Ectodermal cell (in vitro differentiated cells): ENCODE results near the gene CEACAM19.
"Not testable (repeated sequence)": the region's sequence is repeated elsewhere in the genome, so short reads cannot be mapped to it uniquely, and the experiment has no call there.

Experiments used
- H3K27ac ChIP-seq: 2 replicates; pipeline ENCODE4 v1.7.0; 2013; ENCODE audit warnings: mild to moderate bottlenecking, low read depth, low read length; ENCODE audit not compliant: insufficient read depth, poor library complexity, severe bottlenecking
- H3K27me3 ChIP-seq: 2 replicates; pipeline ENCODE4 v1.7.0; 2013; ENCODE audit warnings: mild to moderate bottlenecking, low read length; ENCODE audit not compliant: insufficient read depth, control insufficient read depth, poor library complexity, severe bottlenecking
- H3K36me3 ChIP-seq: one replicate; pipeline ENCODE4 v1.7.0; 2013; ENCODE audit warnings: low read length; ENCODE audit not compliant: control insufficient read depth, insufficient read depth
- H3K4me1 ChIP-seq: one replicate; pipeline ENCODE4 v1.7.0; 2013; ENCODE audit warnings: low read length; ENCODE audit not compliant: control insufficient read depth, insufficient read depth
- H3K4me3 ChIP-seq: 2 replicates; pipeline ENCODE4 v1.7.0; 2013; ENCODE audit warnings: low read depth, low read length, control low read depth; ENCODE audit not compliant: insufficient read depth
- H3K9me3 ChIP-seq: 2 replicates; pipeline ENCODE4 v1.7.0; 2013; ENCODE audit warnings: mild to moderate bottlenecking, low read length, moderate library complexity; ENCODE audit not compliant: control insufficient read depth
- WGBS, 2 experiments: methylation state at CpG; one replicate each; pipeline ENCODE4 v1.1.7; 2013; ENCODE audit warnings: missing lambda C conversion rate in 2 of 2; 5-methylcytosine and 5-hydroxymethylcytosine counted together

Gene CEACAM19

DNA sequence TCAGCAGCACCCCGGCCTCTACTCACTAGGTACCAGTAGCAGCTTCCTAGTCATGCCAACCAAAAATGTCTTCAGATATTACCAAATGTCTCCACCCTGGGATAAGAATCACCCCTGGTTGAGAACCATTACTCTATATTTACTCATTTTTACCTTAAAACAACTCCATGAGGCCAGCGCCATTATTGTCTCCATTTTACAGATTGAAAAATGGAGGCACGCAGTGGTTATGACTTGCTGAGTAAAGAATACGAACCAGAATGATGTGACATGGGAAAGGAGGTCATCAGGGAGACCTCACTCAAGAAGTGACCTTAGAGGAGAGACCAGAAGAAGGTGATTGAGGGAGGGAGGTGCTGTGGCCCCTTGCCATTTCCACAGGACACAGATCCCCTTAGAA lies 2.2 kb downstream of the CEACAM19 start:
- H3K27ac ChIP-seq: no peak overlapping the region
- WGBS, 2 experiments: 91 to 92% methylated on average over 4 of the region's 4 CpGs
- H3K27me3 ChIP-seq: no peaks in the 10 kb centered on the region
- no peaks in the 10 kb centered on the region for H3K9me3 ChIP-seq
- H3K36me3 ChIP-seq: no peaks in the 10 kb centered on the region
- H3K4me3 ChIP-seq: no peak overlapping the region
- no peaks in the 10 kb centered on the region for H3K4me1 ChIP-seq

DNA sequence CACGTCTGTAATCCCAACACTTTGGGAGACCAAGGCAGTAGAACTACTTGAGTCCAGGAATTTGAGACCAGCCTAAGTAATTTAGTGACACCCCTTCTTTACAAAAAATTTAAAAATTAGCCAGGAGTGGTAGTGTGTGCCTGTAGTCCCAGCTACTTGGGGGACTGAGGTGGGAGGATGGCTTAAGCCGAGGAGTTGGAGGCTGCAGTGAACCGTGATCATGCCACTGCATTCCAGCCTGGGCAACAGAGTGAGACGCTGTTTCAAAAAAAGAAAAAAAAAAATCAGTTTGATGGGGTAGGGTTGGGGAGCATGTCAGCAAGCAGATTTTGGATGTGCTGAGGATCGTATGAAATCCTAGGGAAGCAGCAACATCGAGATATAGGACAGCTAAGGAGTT lies 4.2 kb downstream of the CEACAM19 start:
- H3K4me3 ChIP-seq: no peak overlapping the region
- H3K4me1 ChIP-seq: no peaks in the 10 kb centered on the region
- H3K36me3 ChIP-seq: no peaks in the 10 kb centered on the region
- H3K27me3 ChIP-seq: no peaks in the 10 kb centered on the region
- WGBS, 2 experiments: 90 to 92% methylated on average over 6 of the region's 6 CpGs
- no peak overlapping the region for H3K27ac ChIP-seq
- no peaks in the 10 kb centered on the region for H3K9me3 ChIP-seq

DNA sequence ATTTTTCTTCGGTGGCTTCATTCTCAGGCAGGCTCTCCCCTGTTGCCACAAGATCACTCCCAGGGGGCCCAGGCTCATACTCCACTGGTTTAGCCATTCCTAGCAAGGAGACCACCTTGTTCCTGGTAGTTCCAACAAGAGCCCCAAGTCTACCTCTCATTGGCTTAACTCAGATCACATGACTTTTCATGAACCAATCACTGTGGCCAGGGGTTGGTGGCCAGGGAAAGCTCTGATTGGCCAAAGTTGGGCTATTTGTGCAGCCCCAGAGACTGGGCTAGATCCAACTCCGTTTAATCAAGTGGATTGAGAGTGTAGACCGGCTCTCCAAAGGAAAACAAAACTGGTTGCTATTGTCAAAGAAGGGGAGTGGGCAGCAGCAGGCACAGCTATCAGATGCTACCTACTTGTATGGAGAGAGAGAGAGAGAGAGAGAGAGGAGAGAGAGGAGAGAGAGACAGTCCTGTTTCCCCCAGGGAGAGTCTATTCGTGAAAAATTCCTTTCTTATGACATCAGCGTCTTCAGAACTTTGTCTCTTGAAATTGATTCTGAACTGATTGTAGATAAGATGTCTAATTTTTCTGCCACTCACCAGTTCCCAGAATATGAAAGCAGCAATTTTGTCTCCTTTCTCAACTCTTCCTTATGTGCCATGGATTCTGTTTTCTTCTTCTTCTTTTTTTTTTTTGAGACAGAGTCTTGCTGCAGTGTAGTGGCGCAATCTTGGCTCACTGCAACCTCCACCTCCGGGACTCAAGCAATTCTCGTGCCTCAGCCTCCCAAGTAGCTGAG lies 5.9 kb downstream of the CEACAM19 start:
- Histone ChIP-seq H3K9me3 (no peaks in the 10 kb centered on the region), H3K27me3 (no peaks in the 10 kb centered on the region), H3K36me3 (no peaks in the 10 kb centered on the region), H3K4me1 (no peaks in the 10 kb centered on the region), H3K4me3 (no peak overlapping the region), H3K27ac (no peak overlapping the region)
- WGBS, 2 experiments: 77% methylated on average over 8 of the region's 8 CpGs

DNA sequence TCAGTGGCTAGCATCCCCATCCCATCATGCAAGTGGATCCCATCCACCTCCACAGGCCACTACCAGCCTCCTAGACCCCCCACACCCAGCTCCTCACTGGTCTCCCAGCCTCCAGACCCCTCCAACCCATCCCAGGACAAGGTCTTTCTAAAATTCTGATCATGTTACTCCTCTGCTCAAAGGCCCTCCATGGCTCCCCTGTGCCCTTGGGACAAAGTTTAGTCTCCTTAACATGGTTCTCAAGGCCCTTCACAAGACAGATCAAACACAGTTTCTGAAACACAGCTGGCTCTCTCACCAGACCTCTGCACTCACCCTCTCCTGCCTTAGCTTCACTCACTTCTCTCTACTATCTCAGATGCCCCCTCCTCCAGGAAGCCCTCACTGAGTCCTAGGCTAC lies 9.3 kb downstream of the CEACAM19 start:
- H3K9me3 ChIP-seq: no peaks in the 10 kb centered on the region
- no peak overlapping the region for H3K27ac ChIP-seq
- no peaks in the 10 kb centered on the region for H3K36me3 ChIP-seq
- no peaks in the 10 kb centered on the region for H3K4me1 ChIP-seq
- H3K4me3 ChIP-seq: no peak overlapping the region
- H3K27me3 ChIP-seq: no peaks in the 10 kb centered on the region

DNA sequence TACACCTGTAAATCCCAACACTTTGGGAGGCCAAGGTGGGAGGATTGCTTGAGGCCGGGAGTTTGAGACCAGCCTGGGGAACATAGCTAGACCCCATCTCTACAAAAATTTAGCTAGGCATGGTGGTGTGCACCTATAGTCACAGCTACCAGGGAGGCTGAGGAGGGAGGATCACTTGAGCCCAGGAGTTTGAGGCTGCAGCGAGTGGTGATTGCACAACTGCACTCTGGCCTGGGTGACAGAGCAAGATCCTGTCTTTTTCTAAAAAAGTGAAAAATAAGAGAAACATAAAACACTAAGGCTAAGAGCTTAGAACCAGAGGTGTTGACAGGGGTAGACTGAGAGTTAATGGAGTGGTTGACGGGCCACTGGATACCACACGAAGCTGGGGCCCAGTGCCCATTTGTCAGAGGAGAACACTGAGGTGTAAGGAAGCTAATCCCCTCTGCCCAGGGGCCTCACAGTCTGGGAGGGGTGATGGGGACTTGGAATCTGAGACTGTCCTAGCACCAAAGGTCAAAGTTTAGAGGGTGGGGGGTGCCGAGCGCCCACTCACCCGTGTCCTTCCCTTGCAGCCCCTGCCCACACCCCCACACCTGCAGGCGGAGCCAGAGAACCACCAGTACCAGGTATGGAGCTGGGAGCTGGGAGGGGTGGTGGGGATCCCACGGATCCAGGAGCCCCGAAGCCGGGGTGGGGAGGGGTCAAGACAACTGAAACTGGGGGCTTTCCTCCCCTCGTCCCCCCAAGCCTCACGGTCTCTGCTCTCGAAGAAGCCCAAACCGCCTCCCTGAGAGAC lies 10.9 kb downstream of the CEACAM19 start:
- no peak overlapping the region for H3K27ac ChIP-seq
- no peaks in the 10 kb centered on the region for H3K36me3 ChIP-seq
- H3K4me1 ChIP-seq: no peaks in the 10 kb centered on the region
- H3K27me3 ChIP-seq: no peaks in the 10 kb centered on the region
- H3K9me3 ChIP-seq: no peaks in the 10 kb centered on the region
- 87 to 88% methylated on average over 15 of the region's 15 CpGs for WGBS, 2 experiments
- H3K4me3 ChIP-seq: no peak overlapping the region

DNA sequence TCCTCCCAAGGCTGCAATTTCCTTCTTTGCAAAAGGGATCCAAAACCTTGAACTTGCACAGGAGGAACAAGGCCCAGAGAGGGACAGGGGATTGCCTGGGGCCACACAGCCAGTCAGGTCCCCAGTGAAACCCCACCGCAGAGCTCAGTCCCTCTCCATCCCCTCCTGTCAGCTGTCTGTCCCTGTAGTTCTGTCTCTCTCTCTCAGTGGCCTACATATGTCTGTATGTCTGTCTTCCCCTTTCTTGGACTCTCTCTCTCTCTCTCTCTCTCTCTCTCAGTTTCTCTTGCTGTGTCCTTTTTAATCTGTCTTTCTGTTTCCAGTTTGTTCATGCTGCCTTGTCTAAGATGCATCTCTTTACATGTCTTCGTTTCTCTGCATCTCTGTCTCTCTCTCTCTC lies 11.5 kb downstream of the CEACAM19 start:
- Histone ChIP-seq H3K36me3 (no peaks in the 10 kb centered on the region), H3K27me3 (no peaks in the 10 kb centered on the region), H3K4me1 (no peaks in the 10 kb centered on the region), H3K4me3 (no peak overlapping the region), H3K9me3 (no peaks in the 10 kb centered on the region), H3K27ac (no peak overlapping the region)
- WGBS, 2 experiments: 87 to 90% methylated on average over 2 of the region's 2 CpGs

DNA sequence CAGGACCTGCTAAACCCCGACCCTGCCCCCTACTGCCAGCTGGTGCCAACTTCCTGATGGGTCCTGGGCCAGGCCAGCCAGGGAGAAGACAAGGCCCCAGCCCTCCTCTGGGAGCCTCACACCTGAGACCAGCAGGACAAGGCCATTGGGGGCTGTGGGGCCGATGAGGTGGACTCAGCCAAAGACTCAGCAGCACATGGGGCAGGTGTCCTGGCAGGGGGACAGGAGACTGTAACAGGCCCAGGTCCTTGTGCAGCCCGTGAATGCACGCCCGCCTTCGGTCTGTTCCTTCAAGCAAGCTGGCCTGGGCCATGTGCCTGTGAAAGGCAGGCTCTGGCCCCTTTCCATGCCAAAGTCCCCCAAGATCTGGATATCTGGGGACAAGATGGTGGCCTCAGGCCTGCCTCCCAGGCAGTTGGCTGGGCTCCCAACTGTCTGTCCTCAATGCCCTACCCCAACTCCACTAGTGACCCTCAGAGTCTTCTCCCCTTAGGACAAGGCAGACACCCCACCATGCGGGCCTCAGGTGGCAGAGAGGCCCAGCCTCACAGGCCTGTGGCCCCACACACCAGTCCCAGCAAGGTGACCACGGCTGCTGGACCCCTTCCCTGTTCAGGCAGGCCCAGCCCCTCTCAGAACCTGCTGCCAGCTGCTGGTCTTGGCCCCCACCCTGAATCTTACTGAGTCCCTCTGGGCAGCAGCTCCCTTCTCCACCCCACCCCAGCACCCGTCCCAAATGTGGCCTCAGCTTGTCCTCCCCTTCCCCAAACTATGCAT lies 12.3 kb downstream of the CEACAM19 start:
- Histone ChIP-seq H3K36me3 (no peaks in the 10 kb centered on the region), H3K27ac (no peak overlapping the region), H3K4me3 (no peak overlapping the region), H3K9me3 (no peaks in the 10 kb centered on the region), H3K27me3 (no peaks in the 10 kb centered on the region), H3K4me1 (no peaks in the 10 kb centered on the region)
- WGBS, 2 experiments: 77 to 81% methylated on average over 9 of the region's 9 CpGs

DNA sequence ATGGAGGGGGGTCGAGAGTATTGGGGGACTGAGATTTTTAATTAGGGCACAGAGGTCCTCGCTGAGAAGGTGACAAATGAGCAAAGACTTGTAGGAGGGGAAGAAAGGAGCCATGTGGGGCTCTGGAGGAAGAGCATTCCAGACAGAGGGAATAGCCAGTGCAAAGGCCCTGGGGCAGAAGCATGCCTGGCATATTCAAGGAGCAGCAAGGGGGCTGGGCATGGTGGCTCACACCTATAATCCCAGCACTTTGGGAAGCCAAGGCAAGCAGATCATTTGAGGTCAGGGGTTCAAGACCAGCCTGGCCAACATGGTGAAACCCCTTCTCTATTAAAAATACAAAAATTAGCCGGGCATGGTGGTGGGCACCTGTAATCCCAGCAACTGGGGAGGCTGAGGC lies 13.1 kb downstream of the CEACAM19 start:
- H3K4me1 ChIP-seq, H3K27ac ChIP-seq, H3K36me3 ChIP-seq, H3K27me3 ChIP-seq, H3K4me3 ChIP-seq, H3K9me3 ChIP-seq: not testable (repeated sequence)
- 91 to 95% methylated on average over 3 of the region's 3 CpGs for WGBS, 2 experiments

DNA sequence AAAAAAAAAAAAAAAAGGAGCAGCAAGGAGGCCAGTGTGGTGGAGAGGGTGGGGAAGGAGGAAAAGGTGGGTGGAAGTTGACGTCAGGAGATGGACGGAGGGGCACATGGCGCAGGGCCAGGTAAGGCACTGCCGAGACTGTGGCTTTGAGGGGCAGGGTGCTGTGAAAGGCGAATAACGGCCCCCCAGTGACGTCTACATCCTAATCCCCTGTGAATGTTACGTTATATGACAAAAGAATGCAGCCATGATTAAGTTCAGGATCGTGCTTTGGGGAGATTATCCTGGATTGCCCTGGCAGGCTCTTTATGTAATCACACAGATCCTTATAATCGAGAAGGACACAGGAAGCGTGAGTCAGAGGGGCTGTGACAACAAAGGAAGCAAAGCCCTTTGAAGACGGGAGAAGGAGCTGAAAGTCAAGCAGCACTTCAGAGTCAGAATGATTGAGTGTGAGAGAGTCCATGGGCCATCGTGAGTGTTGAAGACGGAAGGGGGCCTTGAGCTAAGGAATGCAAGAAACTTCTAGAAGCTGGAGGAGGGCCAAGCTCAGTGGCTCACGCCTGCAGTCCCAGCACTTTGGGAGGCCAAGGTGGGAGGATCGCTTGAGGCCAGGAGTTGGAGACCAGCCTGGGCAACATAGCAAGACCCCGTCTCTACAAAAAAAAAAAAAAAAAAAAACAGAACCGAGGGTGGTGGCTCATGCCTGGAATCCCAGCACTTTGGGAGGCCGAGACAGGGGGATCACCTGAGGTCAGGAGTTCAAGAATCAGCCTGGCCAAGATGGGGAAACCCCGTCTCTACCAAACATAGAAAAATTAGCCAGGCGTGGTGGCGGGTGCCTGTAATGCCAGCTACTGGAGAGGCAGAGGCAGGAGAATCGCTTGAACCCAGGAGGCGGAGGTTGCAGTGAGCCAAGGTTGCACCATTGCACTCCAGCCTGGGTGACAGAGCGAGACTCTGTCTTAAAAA lies 13.9 kb downstream of the CEACAM19 start:
- no peaks in the 10 kb centered on the region for H3K9me3 ChIP-seq
- 77 to 80% methylated on average over 25 of the region's 25 CpGs for WGBS, 2 experiments
- no peaks in the 10 kb centered on the region for H3K4me1 ChIP-seq
- no peaks in the 10 kb centered on the region for H3K36me3 ChIP-seq
- no peaks in the 10 kb centered on the region for H3K27me3 ChIP-seq
- H3K4me3 ChIP-seq: no peak overlapping the region
- H3K27ac ChIP-seq: no peak overlapping the region
